NT2/D1 (cell line): ENCODE results near the gene SCUBE2.
"Not testable (repeated sequence)": the region's sequence is repeated elsewhere in the genome, so short reads cannot be mapped to it uniquely, and the experiment has no call there.

Experiments used
- DNase-seq: peaks from one replicate; pipeline ENCODE4 v3.0.0-alpha.2; 2011; ENCODE audit warnings: low read depth, low spot score
- H3K27me3 ChIP-seq: 2 replicates; pipeline ENCODE4 v1.6.0; 2011; ENCODE audit warnings: mild to moderate bottlenecking; ENCODE audit not compliant: insufficient read length, insufficient read depth
- H3K36me3 ChIP-seq: 2 replicates; pipeline ENCODE4 v1.6.1; 2011; ENCODE audit warnings: mild to moderate bottlenecking, low read length, mixed read lengths; ENCODE audit not compliant: insufficient read depth, insufficient read length
- H3K4me1 ChIP-seq: 2 replicates; pipeline ENCODE4 v1.5.1; 2011; ENCODE audit not compliant: insufficient read depth, insufficient read length
- H3K4me3 ChIP-seq: 2 replicates; pipeline ENCODE4 v1.5.1; 2011; ENCODE audit warnings: low read depth; ENCODE audit not compliant: insufficient read length
- H3K9ac ChIP-seq: 2 replicates; pipeline ENCODE4 v1.6.0; 2011; ENCODE audit warnings: low read depth; ENCODE audit not compliant: insufficient read length
- H3K9me3 ChIP-seq: 2 replicates; pipeline ENCODE4 v1.5.1; 2011; ENCODE audit warnings: mild to moderate bottlenecking, low read length; ENCODE audit not compliant: insufficient read depth
- SUZ12 ChIP-seq: IDR thresholded peaks from 2 replicates; pipeline ENCODE4 v1.6.1; 2011; ENCODE audit not compliant: insufficient read length, insufficient read depth; ENCODE audit errors: extremely low read depth
- YY1 ChIP-seq: IDR thresholded peaks from 2 replicates; pipeline ENCODE4 v1.6.1; 2011; ENCODE audit not compliant: insufficient read length, insufficient read depth
- ZNF274 ChIP-seq: IDR thresholded peaks from 2 replicates; pipeline ENCODE4 v1.6.1; 2011; ENCODE audit warnings: mild to moderate bottlenecking, low read depth, low read length

SCUBE2 gene

DNA sequence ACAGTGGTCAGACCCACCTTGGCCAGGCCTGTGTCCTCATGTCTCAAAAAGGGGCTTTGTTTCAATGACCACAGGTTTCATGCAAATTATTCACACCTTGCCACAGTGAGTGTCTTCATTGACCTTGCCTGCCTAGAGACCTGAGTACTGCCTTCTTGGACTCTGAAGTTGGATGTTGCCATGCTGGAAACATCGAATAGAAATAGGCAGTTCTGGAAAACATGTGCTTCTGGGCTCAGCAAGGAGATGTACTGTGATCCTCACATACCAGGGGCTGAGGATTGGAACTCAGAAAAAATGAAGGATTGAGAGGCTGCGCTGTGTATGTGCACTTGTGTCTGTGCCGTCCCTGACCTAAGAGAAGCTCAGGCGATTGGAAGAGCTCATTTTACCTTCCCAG, 78.0 kb downstream of the SCUBE2 start:
- Histone ChIP-seq H3K9ac (no peak overlapping the region), H3K36me3 (no peaks in the 10 kb centered on the region), H3K27me3 (peaks cover under 1% of the 10 kb centered on the region), H3K4me3 (no peak overlapping the region), H3K9me3 (no peaks in the 10 kb centered on the region), H3K4me1 (no peaks in the 10 kb centered on the region)
- TF ChIP-seq ZNF274, result no peak
- DNase-seq, result no peak

DNA sequence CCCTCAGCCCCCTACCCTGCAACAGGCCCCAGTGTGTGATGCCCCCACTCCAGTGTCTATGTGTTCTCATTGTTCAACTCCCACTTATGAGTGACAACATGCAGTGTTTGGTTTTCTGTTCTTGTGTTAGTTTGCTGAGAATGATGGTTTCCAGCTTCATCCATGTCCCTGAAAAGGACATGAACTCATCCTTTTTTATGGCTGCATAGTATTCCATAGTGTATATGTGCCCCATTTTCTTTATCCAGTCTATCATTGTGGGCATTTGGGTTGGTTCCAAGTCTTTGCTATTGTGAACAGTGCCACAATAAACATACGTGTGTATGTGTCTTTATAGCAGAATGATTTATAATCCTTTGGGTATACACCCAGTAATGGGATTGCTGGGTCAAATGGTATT, 81.9 kb downstream of the SCUBE2 start:
- not testable (repeated sequence) for H3K4me3 ChIP-seq, H3K36me3 ChIP-seq, H3K9me3 ChIP-seq, DNase-seq, H3K9ac ChIP-seq, H3K4me1 ChIP-seq
- H3K27me3 ChIP-seq, result peaks cover 31% of the 10 kb centered on the region

DNA sequence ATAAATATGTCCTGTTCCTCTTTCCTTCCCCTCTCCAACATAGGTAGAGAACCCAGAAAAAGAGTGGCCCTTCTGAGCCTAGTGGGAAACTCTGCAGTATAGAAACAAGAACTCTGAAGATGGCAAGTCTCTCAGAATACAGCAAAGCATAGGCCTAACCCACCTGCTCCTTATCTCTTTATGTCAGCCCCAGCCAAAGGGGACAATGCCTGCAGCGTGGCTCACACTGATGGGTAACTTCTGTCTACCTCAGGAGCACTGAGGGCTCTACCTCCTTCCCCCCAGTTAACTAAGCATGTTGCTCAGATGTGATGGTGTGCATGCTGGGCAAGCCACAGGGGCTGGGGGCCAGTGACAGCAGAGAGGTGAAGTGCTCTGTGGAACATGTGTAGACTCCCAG, 82.7 kb downstream of the SCUBE2 start:
- Histone ChIP-seq H3K27me3 (peaks cover 40% of the 10 kb centered on the region), H3K9me3 (no peaks in the 10 kb centered on the region), H3K9ac (no peak overlapping the region), H3K4me3 (no peak overlapping the region), H3K36me3 (no peaks in the 10 kb centered on the region), H3K4me1 (peaks cover 3% of the 10 kb centered on the region)
- TF ChIP-seq SUZ12 (no peak), ZNF274 (no peak), YY1 (no peak)
- no peak for DNase-seq

DNA sequence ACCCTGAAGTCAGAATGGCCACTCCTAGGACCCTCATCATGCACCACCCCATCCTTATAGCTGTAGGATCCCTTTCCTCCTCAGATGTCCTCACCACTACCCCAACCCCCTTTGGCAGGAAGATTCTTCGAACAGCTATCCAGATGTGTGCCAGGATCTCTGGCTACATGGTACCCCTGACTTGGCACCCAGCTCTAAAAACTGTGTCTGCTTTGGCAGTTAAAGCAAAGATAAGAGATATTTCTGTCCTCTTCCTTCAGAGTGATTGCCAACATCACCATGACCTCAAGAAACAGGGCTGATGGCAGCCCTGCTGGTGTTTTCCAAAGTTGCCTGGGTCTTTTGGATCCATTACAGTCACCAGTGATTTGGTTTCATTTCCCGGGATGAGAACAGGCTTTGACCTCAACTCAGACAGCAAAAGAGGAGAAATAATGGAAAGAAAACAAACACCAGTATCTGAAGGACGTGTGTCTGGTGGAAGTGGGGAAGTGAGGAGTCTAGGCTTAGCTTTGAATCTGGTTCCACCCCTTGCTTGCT, 83.3 kb downstream of the SCUBE2 start:
- H3K4me1 ChIP-seq, result peaks cover 3% of the 10 kb centered on the region
- no peak overlapping the region for H3K4me3 ChIP-seq
- peaks cover 46% of the 10 kb centered on the region for H3K27me3 ChIP-seq
- DNase-seq, result no peak
- no peak overlapping the region for H3K9ac ChIP-seq
- no peaks in the 10 kb centered on the region for H3K9me3 ChIP-seq
- H3K36me3 ChIP-seq, result no peaks in the 10 kb centered on the region
- TF ChIP-seq ZNF274 (no peak), SUZ12 (no peak), YY1 (no peak)

DNA sequence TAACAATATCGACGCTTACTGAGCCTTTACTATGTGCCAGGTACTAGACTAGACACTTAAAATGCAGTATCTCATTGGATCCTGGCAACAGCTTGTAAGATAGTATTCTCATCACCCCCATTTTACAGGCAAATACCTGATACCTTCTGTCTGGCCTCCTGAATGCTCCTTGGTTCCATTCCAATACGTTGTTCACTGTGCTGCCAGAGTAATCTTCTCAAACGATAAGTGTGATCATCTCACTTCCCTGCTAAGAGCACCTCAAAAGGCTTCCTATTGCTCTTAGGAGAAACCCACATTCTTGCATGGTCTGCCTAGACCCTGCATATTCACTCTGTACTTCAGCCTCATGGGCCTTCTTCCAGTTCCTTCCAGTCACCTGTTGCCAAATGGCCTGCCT, 86.3 kb downstream of the SCUBE2 start:
- peaks cover 66% of the 10 kb centered on the region for H3K27me3 ChIP-seq
- no peak for TF ChIP-seq YY1
- no peak for TF ChIP-seq SUZ12
- TF ChIP-seq ZNF274, result no peak

DNA sequence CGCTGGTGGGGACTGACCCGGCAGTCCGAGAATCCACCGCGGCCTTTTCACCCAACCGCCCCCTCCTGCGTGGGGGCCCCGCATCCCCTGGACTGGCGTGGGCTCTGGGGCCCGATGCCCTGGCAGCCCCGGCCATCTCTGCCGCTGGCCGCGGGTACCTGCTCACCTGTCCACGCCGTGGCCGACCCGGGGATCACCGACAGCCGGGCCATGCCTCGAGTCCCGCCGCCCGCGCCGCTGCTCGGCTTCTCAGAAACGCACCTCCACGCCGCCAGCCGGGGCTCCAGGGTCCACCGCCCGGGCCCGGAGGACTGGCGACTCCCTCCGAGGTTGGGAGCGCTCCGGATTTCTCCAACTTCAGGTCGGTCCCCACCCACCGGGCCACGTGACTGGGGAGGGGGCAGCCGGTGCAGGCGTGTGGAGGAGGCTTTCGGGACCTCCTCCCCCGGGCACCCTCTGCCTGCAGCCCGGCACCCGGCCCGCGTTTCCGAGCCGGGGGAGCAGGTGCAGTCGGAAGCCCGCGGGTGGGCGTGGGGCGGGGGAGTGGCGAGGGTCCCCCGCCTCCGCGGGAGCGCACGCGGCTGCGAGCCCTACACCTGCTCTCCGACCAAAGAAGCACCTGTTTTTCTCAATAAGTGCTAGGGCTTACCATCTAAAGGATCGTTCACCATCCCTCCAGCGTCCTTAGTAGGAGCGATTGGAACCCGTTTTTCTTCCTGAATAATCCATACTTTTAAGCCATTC, 87.0 kb downstream of the SCUBE2 start:
- no peak for DNase-seq
- peak overlapping the region; percentile 64 for H3K9ac ChIP-seq
- TF ChIP-seq ZNF274 (no peak), YY1 (no peak), SUZ12 (peak; percentile 6)
- H3K9me3 ChIP-seq, result no peaks in the 10 kb centered on the region
- H3K27me3 ChIP-seq, result peaks cover 66% of the 10 kb centered on the region
- peaks cover 3% of the 10 kb centered on the region for H3K4me1 ChIP-seq
- no peaks in the 10 kb centered on the region for H3K36me3 ChIP-seq
- H3K4me3 ChIP-seq, result peak overlapping the region; percentile 51

More for the DNA sequence above, 86.3 kb downstream of the SCUBE2 start:
- H3K36me3 ChIP-seq, result no peaks in the 10 kb centered on the region
- H3K4me1 ChIP-seq, result peaks cover 3% of the 10 kb centered on the region
- no peak for DNase-seq
- H3K9me3 ChIP-seq, result no peaks in the 10 kb centered on the region
- H3K4me3 ChIP-seq, result no peak overlapping the region
- no peak overlapping the region for H3K9ac ChIP-seq

DNA sequence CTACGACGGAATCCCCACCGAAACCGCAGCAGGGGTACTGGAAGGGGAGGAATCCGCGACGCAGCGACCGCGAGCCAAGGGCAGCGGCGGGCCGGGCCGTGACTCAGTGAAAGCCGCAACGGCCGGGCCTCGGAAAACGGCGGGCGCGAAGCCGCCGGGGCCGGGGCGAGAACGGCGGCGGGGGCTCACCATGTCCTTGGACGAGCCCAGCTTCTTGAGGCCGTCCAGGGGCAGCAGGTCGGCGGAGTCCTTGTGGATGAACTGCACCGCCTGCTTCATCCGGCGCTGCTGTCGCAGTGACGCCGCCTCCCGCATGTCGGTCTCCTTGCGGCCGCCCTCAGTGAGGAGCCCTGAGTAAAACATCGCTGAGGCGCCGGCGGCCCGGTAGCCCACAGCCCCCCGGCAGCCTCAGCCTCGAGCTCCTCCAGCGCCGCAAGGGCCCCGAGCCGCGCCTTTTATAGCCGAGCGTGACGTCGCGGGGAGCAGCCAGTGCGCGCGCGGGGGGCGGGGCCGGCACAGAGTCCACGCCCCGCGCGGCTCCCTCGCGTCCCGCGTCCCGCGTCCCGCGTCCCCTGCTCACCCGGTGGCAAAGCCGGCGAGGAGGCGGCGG, 87.7 kb downstream of the SCUBE2 start, which contains the start of gene NRIP3:
Gene NRIP3, minus strand, starts transcription at position 429 of the 610 bp plus-strand sequence. Its CDS starts 66 bp downstream, at position 363.
- Histone ChIP-seq H3K9ac (peak within 1 kb of the TSS; percentile 64), H3K27me3 (peaks cover 66% of the 10 kb centered on the region), H3K36me3 (no peaks in the 10 kb centered on the region), H3K9me3 (no peaks in the 10 kb centered on the region), H3K4me3 (peak within 1 kb of the TSS; percentile 51), H3K4me1 (peaks cover 3% of the 10 kb centered on the region)
- DNase-seq, result no peak
- TF ChIP-seq SUZ12 (no peak), ZNF274 (no peak), YY1 (no peak)
